ENCODE measurements around the gene FHIP1B. TPM values are rescaled to one million over a fixed set of nuclear protein-coding genes. Genes with fewer than 3 reads are reported as not detected.

FHIP1B gene
- total RNA-seq, 1 donor from 2014 or later: 25.3 TPM

GRCh38 chr11:6201481-6201880 lies 33.0 kb downstream of the FHIP1B start:
- TF ChIP-seq, protein P1, sequence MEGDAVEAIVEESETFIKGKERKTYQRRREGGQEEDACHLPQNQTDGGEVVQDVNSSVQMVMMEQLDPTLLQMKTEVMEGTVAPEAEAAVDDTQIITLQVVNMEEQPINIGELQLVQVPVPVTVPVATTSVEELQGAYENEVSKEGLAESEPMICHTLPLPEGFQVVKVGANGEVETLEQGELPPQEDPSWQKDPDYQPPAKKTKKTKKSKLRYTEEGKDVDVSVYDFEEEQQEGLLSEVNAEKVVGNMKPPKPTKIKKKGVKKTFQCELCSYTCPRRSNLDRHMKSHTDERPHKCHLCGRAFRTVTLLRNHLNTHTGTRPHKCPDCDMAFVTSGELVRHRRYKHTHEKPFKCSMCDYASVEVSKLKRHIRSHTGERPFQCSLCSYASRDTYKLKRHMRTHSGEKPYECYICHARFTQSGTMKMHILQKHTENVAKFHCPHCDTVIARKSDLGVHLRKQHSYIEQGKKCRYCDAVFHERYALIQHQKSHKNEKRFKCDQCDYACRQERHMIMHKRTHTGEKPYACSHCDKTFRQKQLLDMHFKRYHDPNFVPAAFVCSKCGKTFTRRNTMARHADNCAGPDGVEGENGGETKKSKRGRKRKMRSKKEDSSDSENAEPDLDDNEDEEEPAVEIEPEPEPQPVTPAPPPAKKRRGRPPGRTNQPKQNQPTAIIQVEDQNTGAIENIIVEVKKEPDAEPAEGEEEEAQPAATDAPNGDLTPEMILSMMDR (IDR thresholded peaks at IDR 0.05; ENCODE audit: partially characterized antibody, unreplicated experiment): no peak
- no peaks in the 10 kb centered on the region for H3K9me3 Mint-ChIP-seq (ENCODE audit: unreplicated experiment)
- H3K4me1 Mint-ChIP-seq (ENCODE audit: low read depth, unreplicated experiment): no peaks in the 10 kb centered on the region
- H3K27me3 Mint-ChIP-seq (ENCODE audit: unreplicated experiment): no peaks in the 10 kb centered on the region
- no peaks in the 10 kb centered on the region for H3K36me3 Mint-ChIP-seq (ENCODE audit: unreplicated experiment)
- no peak overlapping the region for H3K4me3 Mint-ChIP-seq (ENCODE audit: unreplicated experiment)
- H3K27ac Mint-ChIP-seq (ENCODE audit: unreplicated experiment): no peak overlapping the region
- DNase-seq: no peak

DNA sequence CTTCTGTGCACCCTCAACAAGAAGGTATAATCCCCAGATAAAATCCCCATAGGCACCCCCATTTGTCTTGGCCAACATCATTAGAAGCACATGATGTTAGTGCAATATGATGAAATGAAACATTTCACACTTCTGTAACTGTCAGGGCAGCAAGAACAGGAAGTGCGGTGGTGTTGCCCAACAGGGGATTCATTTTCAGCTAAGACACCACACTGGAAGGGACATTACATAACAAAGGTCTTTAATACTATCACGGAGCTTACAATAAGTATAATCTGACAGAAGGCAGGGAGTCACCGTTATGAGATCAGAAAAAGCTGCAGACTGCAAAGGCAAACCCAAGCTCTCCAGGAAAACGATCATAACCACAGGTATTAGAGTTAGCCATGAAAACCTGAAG lies 33.5 kb downstream of the FHIP1B start:
- Mint-ChIP-seq H3K4me3 (ENCODE audit: unreplicated experiment) (no peak overlapping the region), H3K4me1 (ENCODE audit: low read depth, unreplicated experiment) (no peaks in the 10 kb centered on the region), H3K9me3 (ENCODE audit: unreplicated experiment) (peaks cover 2% of the 10 kb centered on the region), H3K27me3 (ENCODE audit: unreplicated experiment) (no peaks in the 10 kb centered on the region), H3K27ac (ENCODE audit: unreplicated experiment) (no peak overlapping the region), H3K36me3 (ENCODE audit: unreplicated experiment) (no peaks in the 10 kb centered on the region)
- DNase-seq: no peak
- TF ChIP-seq, protein P1 (IDR thresholded peaks at IDR 0.05; ENCODE audit: partially characterized antibody, unreplicated experiment): no peak

DNA sequence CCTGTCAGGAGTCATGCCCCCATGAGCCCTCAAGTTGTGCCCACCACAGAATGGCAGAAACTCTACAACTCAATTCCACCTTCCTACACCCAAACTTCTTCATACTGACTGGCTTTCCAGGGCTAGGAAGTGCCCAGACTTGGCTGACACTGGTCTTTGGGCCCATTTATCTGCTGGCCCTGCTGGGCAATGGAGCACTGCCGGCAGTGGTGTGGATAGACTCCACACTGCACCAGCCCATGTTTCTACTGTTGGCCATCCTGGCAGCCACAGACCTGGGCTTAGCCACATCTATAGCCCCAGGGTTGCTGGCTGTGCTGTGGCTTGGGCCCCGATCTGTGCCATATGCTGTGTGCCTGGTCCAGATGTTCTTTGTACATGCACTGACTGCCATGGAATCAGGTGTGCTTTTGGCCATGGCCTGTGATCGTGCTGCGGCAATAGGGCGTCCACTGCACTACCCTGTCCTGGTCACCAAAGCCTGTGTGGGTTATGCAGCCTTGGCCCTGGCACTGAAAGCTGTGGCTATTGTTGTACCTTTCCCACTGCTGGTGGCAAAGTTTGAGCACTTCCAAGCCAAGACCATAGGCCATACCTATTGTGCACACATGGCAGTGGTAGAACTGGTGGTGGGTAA lies 35.1 kb downstream of the FHIP1B start, which contains the start of gene OR52W1:
Gene OR52W1, plus strand, starts transcription at position 51 of the 637 bp plus-strand sequence. Its CDS starts 0 bp downstream, at position 51.
- Mint-ChIP-seq H3K4me1 (ENCODE audit: low read depth, unreplicated experiment) (no peaks in the 10 kb centered on the region), H3K27ac (ENCODE audit: unreplicated experiment) (no peak within 1 kb of the TSS), H3K4me3 (ENCODE audit: unreplicated experiment) (no peak within 1 kb of the TSS), H3K9me3 (ENCODE audit: unreplicated experiment) (peaks cover 2% of the 10 kb centered on the region), H3K27me3 (ENCODE audit: unreplicated experiment) (no peaks in the 10 kb centered on the region), H3K36me3 (ENCODE audit: unreplicated experiment) (no peaks in the 10 kb centered on the region)
- no peak for DNase-seq
- TF ChIP-seq, protein P1 (IDR thresholded peaks at IDR 0.05; ENCODE audit: partially characterized antibody, unreplicated experiment): no peak

DNA sequence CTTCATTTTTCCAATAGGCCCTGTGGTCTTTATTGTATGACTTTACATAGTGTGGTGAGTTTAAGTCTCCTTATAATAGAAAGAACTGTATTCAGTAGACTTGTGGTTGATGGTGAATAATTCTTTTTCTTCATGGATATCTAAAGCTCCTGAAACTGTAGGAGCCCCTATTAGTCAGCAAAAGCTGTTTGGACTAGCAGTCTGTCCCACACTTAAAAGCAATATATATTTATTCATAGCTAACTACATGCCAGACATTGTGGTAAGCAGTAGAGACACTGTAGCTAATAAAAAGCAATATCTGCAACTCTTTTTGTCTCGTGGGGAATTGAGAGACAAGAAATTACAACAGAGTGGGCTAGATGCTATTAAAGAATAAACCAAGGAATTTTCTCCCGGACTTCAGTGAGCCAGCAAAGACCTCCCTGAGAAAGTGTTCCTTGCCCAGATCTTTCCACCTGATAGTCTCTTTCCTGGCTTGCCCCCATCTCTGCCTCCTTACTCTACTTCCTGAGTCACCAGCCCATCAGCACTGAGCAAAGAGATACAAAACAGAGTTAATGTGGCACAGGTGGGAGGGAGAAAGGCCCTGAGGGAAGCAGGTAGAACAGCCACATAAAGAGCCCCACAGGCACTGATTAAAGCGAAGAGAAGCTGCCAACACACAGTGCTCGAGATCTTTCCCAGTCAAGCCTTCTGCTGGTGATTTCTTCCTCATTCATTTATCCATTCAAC lies 36.8 kb downstream of the FHIP1B start:
- no peaks in the 10 kb centered on the region for H3K27me3 Mint-ChIP-seq (ENCODE audit: unreplicated experiment)
- H3K9me3 Mint-ChIP-seq (ENCODE audit: unreplicated experiment): peaks cover 2% of the 10 kb centered on the region
- TF ChIP-seq, protein P1 (IDR thresholded peaks at IDR 0.05; ENCODE audit: partially characterized antibody, unreplicated experiment): no peak
- no peak for DNase-seq
- H3K4me1 Mint-ChIP-seq (ENCODE audit: low read depth, unreplicated experiment): no peaks in the 10 kb centered on the region
- H3K36me3 Mint-ChIP-seq (ENCODE audit: unreplicated experiment): no peaks in the 10 kb centered on the region
- no peak overlapping the region for H3K27ac Mint-ChIP-seq (ENCODE audit: unreplicated experiment)
- no peak overlapping the region for H3K4me3 Mint-ChIP-seq (ENCODE audit: unreplicated experiment)

- TF ChIP-seq, protein P1 (IDR thresholded peaks at IDR 0.05; ENCODE audit: partially characterized antibody, unreplicated experiment): no peak
- no peak for DNase-seq
Observed at GRCh38 chr11:6196396-6196795, 38.0 kb downstream of the FHIP1B start.

More at GRCh38 chr11:6196396-6196795, 38.0 kb downstream of the FHIP1B start:
- no peaks in the 10 kb centered on the region for H3K27me3 Mint-ChIP-seq (ENCODE audit: unreplicated experiment)
- no peaks in the 10 kb centered on the region for H3K4me1 Mint-ChIP-seq (ENCODE audit: low read depth, unreplicated experiment)
- H3K27ac Mint-ChIP-seq (ENCODE audit: unreplicated experiment): no peak overlapping the region
- no peaks in the 10 kb centered on the region for H3K36me3 Mint-ChIP-seq (ENCODE audit: unreplicated experiment)
- peaks cover 2% of the 10 kb centered on the region for H3K9me3 Mint-ChIP-seq (ENCODE audit: unreplicated experiment)
- H3K4me3 Mint-ChIP-seq (ENCODE audit: unreplicated experiment): no peak overlapping the region
